HG02678 (cell line): ENCODE measurements around the gene MOB1A.
"Not testable (repeated sequence)": the region's sequence is repeated elsewhere in the genome, so short reads cannot be mapped to it uniquely, and the experiment has no call there.

ENCODE experiments used
- ATAC-seq: cut with Tn5 transposase; IDR thresholded peaks from one replicate; pipeline ENCODE4 v1.9.1; 2021; ENCODE audit warnings: mild to moderate bottlenecking, moderate library complexity; ENCODE audit not compliant: unreplicated experiment

MOB1A gene

GRCh38 chr2:74149570-74150319 lies 28.9 kb downstream of the MOB1A start:
- no peak for ATAC-seq

- no peak for ATAC-seq
Measured at GRCh38 chr2:74149247-74149525, 29.5 kb downstream of the MOB1A start.

- no peak for ATAC-seq
Measured at GRCh38 chr2:74148457-74149246, 30.0 kb downstream of the MOB1A start.

- peak; percentile 93 for ATAC-seq
Measured at GRCh38 chr2:74147727-74148456, 30.8 kb downstream of the MOB1A start, which contains the start of gene BOLA3. TSS of gene BOLA3 (minus strand) at chr2:74147912. CDS start at chr2:74147874, 38 bp downstream.

GRCh38 chr2:74146929-74147726 lies 31.6 kb downstream of the MOB1A start:
- ATAC-seq, result no peak

- no peak for ATAC-seq
Measured at GRCh38 chr2:74142340-74142739, 36.3 kb downstream of the MOB1A start.

- no peak for ATAC-seq
Measured at GRCh38 chr2:74138600-74139323, 39.9 kb downstream of the MOB1A start.

GRCh38 chr2:74137651-74138599 lies 40.8 kb downstream of the MOB1A start:
- ATAC-seq, result no peak

- no peak for ATAC-seq
Measured at GRCh38 chr2:74131901-74132300, 46.8 kb downstream of the MOB1A start.

- ATAC-seq, result no peak
Measured at GRCh38 chr2:74130211-74130995, 48.3 kb downstream of the MOB1A start.

GRCh38 chr2:74128206-74128605 lies 50.5 kb downstream of the MOB1A start:
- no peak for ATAC-seq

GRCh38 chr2:74123955-74124354 lies 54.7 kb downstream of the MOB1A start:
- not testable (repeated sequence) for ATAC-seq

GRCh38 chr2:74121846-74122245 lies 56.8 kb downstream of the MOB1A start:
- not testable (repeated sequence) for ATAC-seq

- ATAC-seq, result peak; percentile 95
Measured at GRCh38 chr2:74119912-74120825, 58.5 kb downstream of the MOB1A start.

- ATAC-seq, result no peak
Measured at GRCh38 chr2:74119339-74119738, 59.3 kb downstream of the MOB1A start.

GRCh38 chr2:74111380-74111779 lies 67.3 kb downstream of the MOB1A start:
- no peak for ATAC-seq

GRCh38 chr2:74110537-74110936 lies 68.1 kb downstream of the MOB1A start:
- no peak for ATAC-seq
